Measurements from ENCODE around the gene IGSF21.

The IGSF21 gene

GRCh38 chr1:18179009-18179408 is 71.4 kb downstream of the IGSF21 start:
- no peak for DNase-seq (ENCODE audit: low read depth in 1 of 2, low spot score in 1 of 2)
- TF ChIP-seq SPI1 (IDR thresholded peaks at IDR 0.05; ENCODE audit: borderline replicate concordance, low read depth): no peak
- TF ChIP-seq REST (IDR thresholded peaks at IDR 0.05; ENCODE audit: insufficient replicate concordance, low read depth): no peak
- no peak for TF ChIP-seq CTCF (IDR thresholded peaks at IDR 0.05; ENCODE audit: insufficient read depth, low read length)
- no peak for TF ChIP-seq GABPA (IDR thresholded peaks at IDR 0.05; ENCODE audit: low read depth)
- TF ChIP-seq POLR2AphosphoS5 (IDR thresholded peaks at IDR 0.05; ENCODE audit: low read depth): no peak
- Histone ChIP-seq H3K27me3 (ENCODE audit: insufficient read depth, poor library complexity, severe bottlenecking) (peaks cover 2% of the 10 kb centered on the region), H3K27ac (replicated peaks) (no peak overlapping the region), H3K4me3 (replicated peaks; ENCODE audit: insufficient read depth, low read length) (no peak overlapping the region)

- DNase-seq (ENCODE audit: low read depth in 1 of 2, low spot score in 1 of 2): no peak
- H3K4me3 ChIP-seq (replicated peaks; ENCODE audit: insufficient read depth, low read length): no peak overlapping the region
- no peak overlapping the region for H3K27ac ChIP-seq (replicated peaks)
- TF ChIP-seq SPI1 (IDR thresholded peaks at IDR 0.05; ENCODE audit: borderline replicate concordance, low read depth): no peak
- TF ChIP-seq REST (IDR thresholded peaks at IDR 0.05; ENCODE audit: insufficient replicate concordance, low read depth): no peak
- no peak for TF ChIP-seq GABPA (IDR thresholded peaks at IDR 0.05; ENCODE audit: low read depth)
- no peak for TF ChIP-seq POLR2AphosphoS5 (IDR thresholded peaks at IDR 0.05; ENCODE audit: low read depth)
- no peak for TF ChIP-seq CTCF (IDR thresholded peaks at IDR 0.05; ENCODE audit: insufficient read depth, low read length)
- peaks cover 2% of the 10 kb centered on the region for H3K27me3 ChIP-seq (ENCODE audit: insufficient read depth, poor library complexity, severe bottlenecking)
These were observed 75.0 kb downstream of the IGSF21 start for GRCh38 chr1:18182398-18183160.

- Histone ChIP-seq H3K27ac (replicated peaks) (no peak overlapping the region), H3K4me3 (replicated peaks; ENCODE audit: insufficient read depth, low read length) (no peak overlapping the region), H3K27me3 (ENCODE audit: insufficient read depth, poor library complexity, severe bottlenecking) (no peaks in the 10 kb centered on the region)
- TF ChIP-seq GABPA (IDR thresholded peaks at IDR 0.05; ENCODE audit: low read depth): no peak
- no peak for DNase-seq (ENCODE audit: low read depth in 1 of 2, low spot score in 1 of 2)
These were observed 75.9 kb downstream of the IGSF21 start for GRCh38 chr1:18183533-18183932.

- Histone ChIP-seq H3K4me3 (replicated peaks; ENCODE audit: insufficient read depth, low read length) (no peak overlapping the region), H3K27me3 (ENCODE audit: insufficient read depth, poor library complexity, severe bottlenecking) (no peaks in the 10 kb centered on the region), H3K27ac (replicated peaks) (no peak overlapping the region)
- no peak for TF ChIP-seq SPI1 (IDR thresholded peaks at IDR 0.05; ENCODE audit: borderline replicate concordance, low read depth)
- no peak for TF ChIP-seq CTCF (IDR thresholded peaks at IDR 0.05; ENCODE audit: insufficient read depth, low read length)
- TF ChIP-seq REST (IDR thresholded peaks at IDR 0.05; ENCODE audit: insufficient replicate concordance, low read depth): no peak
- no peak for TF ChIP-seq GABPA (IDR thresholded peaks at IDR 0.05; ENCODE audit: low read depth)
- no peak for TF ChIP-seq POLR2AphosphoS5 (IDR thresholded peaks at IDR 0.05; ENCODE audit: low read depth)
- DNase-seq (ENCODE audit: low read depth in 1 of 2, low spot score in 1 of 2): no peak
These were observed 79.5 kb downstream of the IGSF21 start for GRCh38 chr1:18187054-18187453.
